Mucosa of descending colon (tissue), 3 donors: Measurements from ENCODE around the gene ITFG1. TPM values are rescaled to one million over a fixed set of nuclear protein-coding genes. Genes with fewer than 3 reads are reported as not detected.
"Not testable (repeated sequence)": the region's sequence is repeated elsewhere in the genome, so short reads cannot be mapped to it uniquely, and the experiment has no call there.

ENCODE experiments used
- ATAC-seq: fragments of 200-7000 bp; cut with Tn5 transposase; one replicate; pipeline ENCODE4 v1.9.1; 2020; ENCODE audit warnings: mild to moderate bottlenecking, moderate library complexity
- DNase-seq, 3 donors: peaks; one replicate each; pipeline ENCODE4 v3.0.0-alpha.2; 2020
- H3K36me3 ChIP-seq: fragments of 200-600 bp; one replicate; pipeline ENCODE4 v1.8.0; 2021; ENCODE audit warnings: low read depth, mild to moderate bottlenecking
- H3K4me1 ChIP-seq: fragments of 200-600 bp; one replicate; pipeline ENCODE4 v1.8.0; 2021; ENCODE audit warnings: low read depth, mild to moderate bottlenecking
- H3K4me3 ChIP-seq: fragments of 200-600 bp; one replicate; pipeline ENCODE4 v1.8.0; 2021; ENCODE audit warnings: mild to moderate bottlenecking
- H3K9me3 ChIP-seq: fragments of 200-600 bp; one replicate; pipeline ENCODE4 v1.8.0; 2021; ENCODE audit warnings: mild to moderate bottlenecking
- intact Hi-C, 2 donors: fragments of 100-400 bp; cut with DNase I in 1 of 2; cut with micrococcal nuclease in 1 of 2; formaldehyde crosslinking; loops; one replicate each; pipeline versions ENCODE4 v1.11.0 to v1.11.1; 2022; cut with DNase I, micrococcal nuclease
- total RNA-seq, 3 donors: library from RNA; stranded (reverse); fragmentation: NEBNext Ultra II Directional in 2 of 3; extraction: Animal tissue kit (Norgen Biotek cat#: 25700) in 2 of 3; gene quantifications; one replicate each; pipeline versions ENCODE4 v1.2.1 to v1.2.4, GENCODE V29; 2021 to 2023
- TF ChIP-seq, protein P1 (sequence below): fragments of 200-600 bp; IDR thresholded peaks from one replicate; pipeline ENCODE4 v1.8.0; 2022; ENCODE audit warnings: antibody characterized with exemption, mild to moderate bottlenecking
- donor health status: DM: no; HTN: no; CAD: no; lungs with moderate emphysema.
- donor health status: DM: no; HTN: no; CAD: no.
- donor health status: DM: no; HTN: yes; CAD: no.

The ITFG1 gene
- total RNA-seq, 3 donors from 2014 or later: 53.7 to 82.7 (median 73.9) TPM

DNA sequence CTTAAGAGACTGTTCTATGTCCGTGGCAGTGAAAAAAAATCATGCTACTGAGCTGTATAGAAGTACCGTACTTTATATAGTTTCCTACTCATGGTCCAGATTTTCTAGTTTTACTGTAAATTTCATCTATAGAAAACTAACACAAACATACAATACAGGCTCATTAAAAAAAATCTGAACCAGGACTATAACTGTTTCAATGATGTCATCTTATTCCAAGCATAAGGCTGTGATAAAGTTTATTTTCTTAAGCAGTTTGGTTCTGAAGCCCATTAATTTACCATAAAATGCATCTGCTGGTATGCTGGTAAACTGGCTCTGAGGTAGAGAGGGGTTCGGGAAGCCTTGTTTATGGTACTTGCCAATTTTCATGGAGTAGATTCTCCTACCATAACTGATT lies 300.4 kb downstream of the ITFG1 start:
- DNase-seq: no peak
- no peaks in the 10 kb centered on the region for H3K36me3 ChIP-seq
- no peak overlapping the region for H3K4me3 ChIP-seq
- TF ChIP-seq, protein P1, sequence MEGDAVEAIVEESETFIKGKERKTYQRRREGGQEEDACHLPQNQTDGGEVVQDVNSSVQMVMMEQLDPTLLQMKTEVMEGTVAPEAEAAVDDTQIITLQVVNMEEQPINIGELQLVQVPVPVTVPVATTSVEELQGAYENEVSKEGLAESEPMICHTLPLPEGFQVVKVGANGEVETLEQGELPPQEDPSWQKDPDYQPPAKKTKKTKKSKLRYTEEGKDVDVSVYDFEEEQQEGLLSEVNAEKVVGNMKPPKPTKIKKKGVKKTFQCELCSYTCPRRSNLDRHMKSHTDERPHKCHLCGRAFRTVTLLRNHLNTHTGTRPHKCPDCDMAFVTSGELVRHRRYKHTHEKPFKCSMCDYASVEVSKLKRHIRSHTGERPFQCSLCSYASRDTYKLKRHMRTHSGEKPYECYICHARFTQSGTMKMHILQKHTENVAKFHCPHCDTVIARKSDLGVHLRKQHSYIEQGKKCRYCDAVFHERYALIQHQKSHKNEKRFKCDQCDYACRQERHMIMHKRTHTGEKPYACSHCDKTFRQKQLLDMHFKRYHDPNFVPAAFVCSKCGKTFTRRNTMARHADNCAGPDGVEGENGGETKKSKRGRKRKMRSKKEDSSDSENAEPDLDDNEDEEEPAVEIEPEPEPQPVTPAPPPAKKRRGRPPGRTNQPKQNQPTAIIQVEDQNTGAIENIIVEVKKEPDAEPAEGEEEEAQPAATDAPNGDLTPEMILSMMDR: no peak
- no peaks in the 10 kb centered on the region for H3K9me3 ChIP-seq
- no peak for ATAC-seq
- intact Hi-C loops: no loop called here
- no peaks in the 10 kb centered on the region for H3K4me1 ChIP-seq

DNA sequence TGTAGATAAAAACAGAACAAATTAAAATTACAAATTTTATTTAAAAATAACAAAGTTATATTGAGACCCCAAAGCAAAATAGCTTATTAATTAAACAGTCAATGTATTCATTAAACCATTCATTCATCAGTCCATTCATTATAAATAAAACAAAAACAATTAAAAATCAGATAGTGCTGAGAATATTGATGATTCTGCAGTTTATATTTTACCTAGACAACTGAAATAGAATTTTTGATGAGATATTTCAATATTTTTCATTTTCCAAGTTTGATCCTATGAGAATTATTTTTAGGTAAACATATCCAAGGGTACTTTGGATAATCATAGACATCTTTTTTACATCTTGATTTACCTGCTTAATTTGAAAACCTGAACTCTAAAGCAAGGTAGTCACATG lies 301.9 kb downstream of the ITFG1 start:
- no peaks in the 10 kb centered on the region for H3K4me1 ChIP-seq
- no peaks in the 10 kb centered on the region for H3K9me3 ChIP-seq
- H3K36me3 ChIP-seq: no peaks in the 10 kb centered on the region
- no peak overlapping the region for H3K4me3 ChIP-seq
- intact Hi-C loops: no loop called here
- TF ChIP-seq, protein P1: no peak
- DNase-seq: no peak
- no peak for ATAC-seq

DNA sequence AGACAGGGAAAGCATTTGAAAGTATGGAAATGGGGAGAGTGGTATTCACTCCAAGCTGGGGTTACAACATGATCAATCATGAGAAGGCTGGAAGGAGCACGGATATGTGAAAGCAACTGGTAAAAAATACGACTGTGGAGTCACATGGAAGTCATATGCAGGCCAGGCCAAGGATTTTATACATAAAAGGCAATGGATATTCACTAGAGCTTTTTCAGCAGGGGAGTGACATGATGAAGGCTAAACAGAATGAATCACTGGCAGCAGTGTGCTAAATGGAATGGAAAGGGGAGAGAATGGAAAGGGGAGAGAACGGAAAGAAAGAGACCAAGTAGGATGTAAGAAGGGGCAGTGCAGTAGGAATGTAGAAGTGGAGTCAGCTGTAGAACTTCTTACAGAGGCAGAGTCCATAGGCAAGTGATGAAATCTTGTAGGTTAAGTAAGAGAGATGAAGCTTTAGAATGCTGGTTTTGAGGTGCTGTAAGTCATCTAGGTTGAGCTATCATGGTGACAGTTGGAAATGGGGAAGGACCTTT lies 304.1 kb downstream of the ITFG1 start:
- Histone ChIP-seq H3K9me3 (peaks cover 6% of the 10 kb centered on the region), H3K4me3 (no peak overlapping the region), H3K36me3 (no peaks in the 10 kb centered on the region), H3K4me1 (no peaks in the 10 kb centered on the region)
- no peak for ATAC-seq
- intact Hi-C loops: no loop called here
- TF ChIP-seq, protein P1: no peak
- no peak for DNase-seq

- intact Hi-C loops, H3K4me1 ChIP-seq, H3K9me3 ChIP-seq, ATAC-seq, DNase-seq, H3K4me3 ChIP-seq, H3K36me3 ChIP-seq: not testable (repeated sequence)
Measured at GRCh38 chr16:47152501-47152900, 308.4 kb downstream of the ITFG1 start.

GRCh38 chr16:47150067-47150466 lies 310.8 kb downstream of the ITFG1 start:
- Histone ChIP-seq H3K36me3 (no peaks in the 10 kb centered on the region), H3K4me1 (no peaks in the 10 kb centered on the region), H3K4me3 (no peak overlapping the region), H3K9me3 (peaks cover 6% of the 10 kb centered on the region)
- TF ChIP-seq, protein P1: no peak
- intact Hi-C loops: no loop called here
- ATAC-seq: no peak
- DNase-seq: no peak

DNA sequence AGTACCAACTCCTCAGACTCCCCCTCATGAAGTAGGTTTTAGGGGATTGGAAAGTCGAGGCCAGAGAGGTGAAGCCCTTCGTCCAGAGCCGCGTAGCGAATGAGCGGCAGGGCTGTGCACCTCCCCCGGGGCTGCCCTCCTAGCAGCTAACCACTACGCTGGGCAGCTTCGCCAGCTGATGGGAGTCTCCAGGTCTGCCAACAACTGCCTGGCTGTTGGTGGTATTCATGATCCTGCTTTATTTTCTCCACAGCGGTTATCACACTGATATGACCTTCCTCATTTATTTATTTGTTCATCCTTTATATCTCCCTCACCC lies 316.3 kb downstream of the ITFG1 start:
- intact Hi-C loops: loop anchor here in 1 of 2 donors (5.0 kb wide), 1 partner anchor 1013 kb away; the partner anchor contains the start of gene ABCC12
- DNase-seq (no peak), ATAC-seq (peak; percentile 0)
- H3K4me1 ChIP-seq: peaks cover 9% of the 10 kb centered on the region
- TF ChIP-seq, protein P1: no peak
- H3K4me3 ChIP-seq: no peak overlapping the region
- no peaks in the 10 kb centered on the region for H3K9me3 ChIP-seq
- H3K36me3 ChIP-seq: no peaks in the 10 kb centered on the region
